K562 (cell line): ENCODE measurements around the gene GARNL3. TPM values are rescaled to one million over a fixed set of nuclear protein-coding genes. Genes with fewer than 3 reads are reported as not detected.

ENCODE experiments used
- NEUROD1 ChIP-seq: fragments of 150-350 bp; IDR thresholded peaks from 2 replicates; pipeline ENCODE4 v1.6.1; 2014; ENCODE audit warnings: borderline replicate concordance, low read length, low read depth; ENCODE audit not compliant: partially characterized antibody
- NR1H2 ChIP-seq: sonication (generic); formaldehyde crosslinking; IDR thresholded peaks from 2 replicates; pipeline ENCODE4 v1.4.0; 2020; ENCODE audit warnings: mild to moderate bottlenecking, missing genetic modification reagents
- PML ChIP-seq: IDR thresholded peaks from 2 replicates; pipeline ENCODE4 v1.6.1; 2012; ENCODE audit warnings: low read length, inconsistent platforms
- RFX1 ChIP-seq: fragments of 450-650 bp; IDR thresholded peaks from 2 replicates; pipeline ENCODE4 v1.6.1; 2016; ENCODE audit warnings: mild to moderate bottlenecking, moderate library complexity
- SRSF7 ChIP-seq: fragments of 200-400 bp; formaldehyde crosslinking; optimal IDR thresholded peaks from 2 replicates; pipeline ENCODE3; 2017; ENCODE audit warnings: mild to moderate bottlenecking, low read depth, low read length
- TCFL5 ChIP-seq: fragments of 250-450 bp; sonication (Bioruptor Pico); conservative IDR thresholded peaks from 2 replicates; pipeline ENCODE4 v1.6.1; 2021; ENCODE audit warnings: mild to moderate bottlenecking, moderate library complexity, matching md5 sums
- THRAP3 ChIP-seq: fragments of 450-650 bp; IDR thresholded peaks from 2 replicates; pipeline ENCODE4 v1.6.1; 2016; ENCODE audit warnings: mild to moderate bottlenecking, inconsistent platforms, borderline replicate concordance
- ZNF133 ChIP-seq: fragments of 250-450 bp; sonication (Bioruptor Pico); IDR thresholded peaks from 2 replicates; pipeline ENCODE4 v1.4.0; 2020; ENCODE audit warnings: mild to moderate bottlenecking
- ZNF146 ChIP-seq: IDR thresholded peaks from one replicate; pipeline ENCODE4 v1.6.1; 2018; ENCODE audit warnings: missing compliant biosample characterization; ENCODE audit not compliant: unreplicated experiment
- ZNF224 ChIP-seq: sonication (generic); formaldehyde crosslinking; IDR thresholded peaks from 2 replicates; pipeline ENCODE4 v1.8.0; 2022; ENCODE audit warnings: mild to moderate bottlenecking, missing genetic modification reagents
- polyA plus RNA-seq, 8 experiments: library from polyadenylated mRNA; depleted of rRNA in 4 of 8; stranded (reverse) in 5 of 8; unstranded in 3 of 8; fragments of >200 nt; fragmentation: Nextera tagmentation in 2 of 8; fragmentation: Illumina TruSeq in 1 of 8; extraction: Ambion mirVana in 2 of 8; extraction: Trizol in 1 of 8; gene quantifications; 2 replicates each; pipeline versions ENCODE4 v1.2.1 to v1.2.3, GENCODE V29; 2011 to 2014; ENCODE audit warnings: inconsistent platforms in 1 of 8, missing spikeins in 1 of 8
- total RNA-seq, 7 experiments: library from RNA; depleted of rRNA in 6 of 7; stranded (reverse); fragments of >200 nt in 6 of 7; fragmentation: Illumina TruSeq in 2 of 7; extraction: Trizol in 2 of 7; gene quantifications; 2 replicates each; pipeline versions ENCODE4 v1.2.1 to v1.2.3, GENCODE V29; 2011 to 2021; ENCODE audit warnings: low replicate concordance in 1 of 7
- TF ChIP-seq, protein P1 (sequence below): IDR thresholded peaks from 2 replicates; pipeline ENCODE4 v1.6.1; 2016; ENCODE audit warnings: missing genetic modification characterization, missing compliant biosample characterization
- TF ChIP-seq, protein P2 (sequence below): sonication (generic); formaldehyde crosslinking; IDR thresholded peaks from 2 replicates; pipeline ENCODE4 v1.8.0; 2023; ENCODE audit warnings: mild to moderate bottlenecking, missing genetic modification reagents
- TF ChIP-seq, protein P3 (sequence below): fragments of 450-650 bp; formaldehyde crosslinking; IDR thresholded peaks from 2 replicates; pipeline ENCODE4 v1.4.0; 2020; ENCODE audit warnings: mild to moderate bottlenecking, moderate library complexity
- TF ChIP-seq, protein P4 (sequence below), 3 experiments: fragments of 200-800 bp in 1 of 3; fragments of 250-450 bp in 1 of 3; fragments of 450-650 bp in 1 of 3; sonication (Bioruptor Pico) in 1 of 3; sonication (Bioruptor generic) in 1 of 3; formaldehyde crosslinking in 1 of 3; IDR thresholded peaks; 2 replicates each; pipeline versions ENCODE4 v1.6.1 to v1.8.0; 2016 to 2022; ENCODE audit warnings: mild to moderate bottlenecking in 2 of 3, missing genetic modification characterization in 2 of 3, missing compliant biosample characterization in 1 of 3, moderate library complexity in 1 of 3
- TF ChIP-seq, protein P5 (sequence below): fragments of 250-450 bp; sonication (Bioruptor Pico); IDR thresholded peaks from 2 replicates; pipeline ENCODE4 v1.8.0; 2022; ENCODE audit warnings: inconsistent platforms

Gene GARNL3
- total and polyA plus RNA-seq, 9 of the 15 experiments (the other 6 are each of a cell fraction or from before 2014, with no cell fraction given) = 0.35 to 2.7 (median 1.6) TPM

DNA sequence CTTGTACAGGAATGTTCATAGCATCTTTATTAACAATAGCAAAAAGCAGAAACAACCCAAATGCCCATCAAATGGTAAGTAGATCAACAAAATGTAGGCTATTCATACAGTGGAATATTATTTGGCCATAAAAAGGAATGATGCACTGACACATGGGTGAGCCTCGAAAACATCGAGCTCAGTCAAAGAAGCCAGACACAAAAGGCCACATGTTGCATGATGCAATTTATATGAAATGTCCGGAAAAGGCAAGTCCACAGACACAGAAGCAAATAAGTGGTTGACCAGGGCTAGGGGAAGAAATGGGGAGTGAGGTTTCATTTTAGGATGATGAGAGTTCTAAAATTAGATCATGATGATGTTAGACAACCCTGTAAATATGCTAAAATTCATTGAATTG, 115.9 kb downstream of the GARNL3 start (continued):
- TF ChIP-seq, protein P1, sequence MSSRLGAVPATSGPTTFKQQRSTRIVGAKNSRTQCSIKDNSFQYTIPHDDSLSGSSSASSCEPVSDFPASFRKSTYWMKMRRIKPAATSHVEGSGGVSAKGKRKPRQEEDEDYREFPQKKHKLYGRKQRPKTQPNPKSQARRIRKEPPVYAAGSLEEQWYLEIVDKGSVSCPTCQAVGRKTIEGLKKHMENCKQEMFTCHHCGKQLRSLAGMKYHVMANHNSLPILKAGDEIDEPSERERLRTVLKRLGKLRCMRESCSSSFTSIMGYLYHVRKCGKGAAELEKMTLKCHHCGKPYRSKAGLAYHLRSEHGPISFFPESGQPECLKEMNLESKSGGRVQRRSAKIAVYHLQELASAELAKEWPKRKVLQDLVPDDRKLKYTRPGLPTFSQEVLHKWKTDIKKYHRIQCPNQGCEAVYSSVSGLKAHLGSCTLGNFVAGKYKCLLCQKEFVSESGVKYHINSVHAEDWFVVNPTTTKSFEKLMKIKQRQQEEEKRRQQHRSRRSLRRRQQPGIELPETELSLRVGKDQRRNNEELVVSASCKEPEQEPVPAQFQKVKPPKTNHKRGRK (tag) = no peak
- TF ChIP-seq ZNF133 (CRISPR knock-in tag) = no peak
- TF ChIP-seq PML = no peak
- TF ChIP-seq, protein P2, sequence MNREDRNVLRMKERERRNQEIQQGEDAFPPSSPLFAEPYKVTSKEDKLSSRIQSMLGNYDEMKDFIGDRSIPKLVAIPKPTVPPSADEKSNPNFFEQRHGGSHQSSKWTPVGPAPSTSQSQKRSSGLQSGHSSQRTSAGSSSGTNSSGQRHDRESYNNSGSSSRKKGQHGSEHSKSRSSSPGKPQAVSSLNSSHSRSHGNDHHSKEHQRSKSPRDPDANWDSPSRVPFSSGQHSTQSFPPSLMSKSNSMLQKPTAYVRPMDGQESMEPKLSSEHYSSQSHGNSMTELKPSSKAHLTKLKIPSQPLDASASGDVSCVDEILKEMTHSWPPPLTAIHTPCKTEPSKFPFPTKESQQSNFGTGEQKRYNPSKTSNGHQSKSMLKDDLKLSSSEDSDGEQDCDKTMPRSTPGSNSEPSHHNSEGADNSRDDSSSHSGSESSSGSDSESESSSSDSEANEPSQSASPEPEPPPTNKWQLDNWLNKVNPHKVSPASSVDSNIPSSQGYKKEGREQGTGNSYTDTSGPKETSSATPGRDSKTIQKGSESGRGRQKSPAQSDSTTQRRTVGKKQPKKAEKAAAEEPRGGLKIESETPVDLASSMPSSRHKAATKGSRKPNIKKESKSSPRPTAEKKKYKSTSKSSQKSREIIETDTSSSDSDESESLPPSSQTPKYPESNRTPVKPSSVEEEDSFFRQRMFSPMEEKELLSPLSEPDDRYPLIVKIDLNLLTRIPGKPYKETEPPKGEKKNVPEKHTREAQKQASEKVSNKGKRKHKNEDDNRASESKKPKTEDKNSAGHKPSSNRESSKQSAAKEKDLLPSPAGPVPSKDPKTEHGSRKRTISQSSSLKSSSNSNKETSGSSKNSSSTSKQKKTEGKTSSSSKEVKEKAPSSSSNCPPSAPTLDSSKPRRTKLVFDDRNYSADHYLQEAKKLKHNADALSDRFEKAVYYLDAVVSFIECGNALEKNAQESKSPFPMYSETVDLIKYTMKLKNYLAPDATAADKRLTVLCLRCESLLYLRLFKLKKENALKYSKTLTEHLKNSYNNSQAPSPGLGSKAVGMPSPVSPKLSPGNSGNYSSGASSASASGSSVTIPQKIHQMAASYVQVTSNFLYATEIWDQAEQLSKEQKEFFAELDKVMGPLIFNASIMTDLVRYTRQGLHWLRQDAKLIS (CRISPR knock-in tag) = no peak
- TF ChIP-seq NR1H2 (CRISPR knock-in tag) = no peak
- TF ChIP-seq SRSF7 = no peak
- peak; percentile 87 for TF ChIP-seq ZNF146 (CRISPR knock-in tag)
- TF ChIP-seq ZNF224 (CRISPR knock-in tag) = no peak
- no peak for TF ChIP-seq NEUROD1
- TF ChIP-seq, protein P3, sequence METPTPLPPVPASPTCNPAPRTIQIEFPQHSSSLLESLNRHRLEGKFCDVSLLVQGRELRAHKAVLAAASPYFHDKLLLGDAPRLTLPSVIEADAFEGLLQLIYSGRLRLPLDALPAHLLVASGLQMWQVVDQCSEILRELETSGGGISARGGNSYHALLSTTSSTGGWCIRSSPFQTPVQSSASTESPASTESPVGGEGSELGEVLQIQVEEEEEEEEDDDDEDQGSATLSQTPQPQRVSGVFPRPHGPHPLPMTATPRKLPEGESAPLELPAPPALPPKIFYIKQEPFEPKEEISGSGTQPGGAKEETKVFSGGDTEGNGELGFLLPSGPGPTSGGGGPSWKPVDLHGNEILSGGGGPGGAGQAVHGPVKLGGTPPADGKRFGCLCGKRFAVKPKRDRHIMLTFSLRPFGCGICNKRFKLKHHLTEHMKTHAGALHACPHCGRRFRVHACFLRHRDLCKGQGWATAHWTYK = no peak
- no peak for TF ChIP-seq THRAP3
- TF ChIP-seq, protein P4, sequence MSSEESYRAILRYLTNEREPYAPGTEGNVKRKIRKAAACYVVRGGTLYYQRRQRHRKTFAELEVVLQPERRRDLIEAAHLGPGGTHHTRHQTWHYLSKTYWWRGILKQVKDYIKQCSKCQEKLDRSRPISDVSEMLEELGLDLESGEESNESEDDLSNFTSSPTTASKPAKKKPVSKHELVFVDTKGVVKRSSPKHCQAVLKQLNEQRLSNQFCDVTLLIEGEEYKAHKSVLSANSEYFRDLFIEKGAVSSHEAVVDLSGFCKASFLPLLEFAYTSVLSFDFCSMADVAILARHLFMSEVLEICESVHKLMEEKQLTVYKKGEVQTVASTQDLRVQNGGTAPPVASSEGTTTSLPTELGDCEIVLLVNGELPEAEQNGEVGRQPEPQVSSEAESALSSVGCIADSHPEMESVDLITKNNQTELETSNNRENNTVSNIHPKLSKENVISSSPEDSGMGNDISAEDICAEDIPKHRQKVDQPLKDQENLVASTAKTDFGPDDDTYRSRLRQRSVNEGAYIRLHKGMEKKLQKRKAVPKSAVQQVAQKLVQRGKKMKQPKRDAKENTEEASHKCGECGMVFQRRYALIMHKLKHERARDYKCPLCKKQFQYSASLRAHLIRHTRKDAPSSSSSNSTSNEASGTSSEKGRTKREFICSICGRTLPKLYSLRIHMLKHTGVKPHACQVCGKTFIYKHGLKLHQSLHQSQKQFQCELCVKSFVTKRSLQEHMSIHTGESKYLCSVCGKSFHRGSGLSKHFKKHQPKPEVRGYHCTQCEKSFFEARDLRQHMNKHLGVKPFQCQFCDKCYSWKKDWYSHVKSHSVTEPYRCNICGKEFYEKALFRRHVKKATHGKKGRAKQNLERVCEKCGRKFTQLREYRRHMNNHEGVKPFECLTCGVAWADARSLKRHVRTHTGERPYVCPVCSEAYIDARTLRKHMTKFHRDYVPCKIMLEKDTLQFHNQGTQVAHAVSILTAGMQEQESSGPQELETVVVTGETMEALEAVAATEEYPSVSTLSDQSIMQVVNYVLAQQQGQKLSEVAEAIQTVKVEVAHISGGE (CRISPR knock-in tag; IDR thresholded peaks at IDR 0.05) = no peak
- TF ChIP-seq, protein P5, sequence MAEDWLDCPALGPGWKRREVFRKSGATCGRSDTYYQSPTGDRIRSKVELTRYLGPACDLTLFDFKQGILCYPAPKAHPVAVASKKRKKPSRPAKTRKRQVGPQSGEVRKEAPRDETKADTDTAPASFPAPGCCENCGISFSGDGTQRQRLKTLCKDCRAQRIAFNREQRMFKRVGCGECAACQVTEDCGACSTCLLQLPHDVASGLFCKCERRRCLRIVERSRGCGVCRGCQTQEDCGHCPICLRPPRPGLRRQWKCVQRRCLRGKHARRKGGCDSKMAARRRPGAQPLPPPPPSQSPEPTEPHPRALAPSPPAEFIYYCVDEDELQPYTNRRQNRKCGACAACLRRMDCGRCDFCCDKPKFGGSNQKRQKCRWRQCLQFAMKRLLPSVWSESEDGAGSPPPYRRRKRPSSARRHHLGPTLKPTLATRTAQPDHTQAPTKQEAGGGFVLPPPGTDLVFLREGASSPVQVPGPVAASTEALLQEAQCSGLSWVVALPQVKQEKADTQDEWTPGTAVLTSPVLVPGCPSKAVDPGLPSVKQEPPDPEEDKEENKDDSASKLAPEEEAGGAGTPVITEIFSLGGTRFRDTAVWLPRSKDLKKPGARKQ (CRISPR knock-in tag) = 0 out of 2 replicates have a peak, but pooled peaks have one; percentile 44
- no peak for TF ChIP-seq RFX1
- no peak for TF ChIP-seq TCFL5 (CRISPR knock-in tag)
